NCI-H2081 treated with DMSO at 0.1 percent for 48 hours (cell line): Measurements from ENCODE around the gene DOCK10.
"Not testable (repeated sequence)": the region's sequence is repeated elsewhere in the genome, so short reads cannot be mapped to it uniquely, and the experiment has no call there.

Source experiments
- DNase-seq: peaks from one replicate; lab custom pipeline; 2025; lab: John Stamatoyannopoulos, UW

Gene DOCK10

GRCh38 chr2:224946895-224947294 lies 95.4 kb downstream of the DOCK10 start:
- no peak for DNase-seq

GRCh38 chr2:224944707-224945547 lies 97.3 kb downstream of the DOCK10 start:
- DNase-seq = no peak

GRCh38 chr2:224943601-224944041 lies 98.6 kb downstream of the DOCK10 start:
- not testable (repeated sequence) for DNase-seq

- DNase-seq = no peak
These were observed 100.3 kb downstream of the DOCK10 start for GRCh38 chr2:224941960-224942359.

- DNase-seq = no peak
These were observed 101.7 kb downstream of the DOCK10 start for GRCh38 chr2:224940618-224941017.

- DNase-seq = no peak
These were observed 103.6 kb downstream of the DOCK10 start for GRCh38 chr2:224938651-224939182.

GRCh38 chr2:224937887-224938286 lies 104.4 kb downstream of the DOCK10 start:
- DNase-seq = no peak

GRCh38 chr2:224934526-224935188 lies 107.6 kb downstream of the DOCK10 start:
- no peak for DNase-seq

GRCh38 chr2:224933431-224933830 lies 108.8 kb downstream of the DOCK10 start:
- no peak for DNase-seq

- DNase-seq = no peak
These were observed 109.7 kb downstream of the DOCK10 start for GRCh38 chr2:224932522-224932921.

GRCh38 chr2:224931956-224932355 lies 110.3 kb downstream of the DOCK10 start:
- no peak for DNase-seq

- DNase-seq = no peak
These were observed 111.3 kb downstream of the DOCK10 start for GRCh38 chr2:224930990-224931389.

GRCh38 chr2:224930124-224930523 lies 112.1 kb downstream of the DOCK10 start:
- DNase-seq = no peak

- DNase-seq = no peak
These were observed 112.8 kb downstream of the DOCK10 start for GRCh38 chr2:224929512-224929911.

- DNase-seq = no peak
These were observed 114.6 kb downstream of the DOCK10 start for GRCh38 chr2:224927646-224928173.

GRCh38 chr2:224927011-224927410 lies 115.3 kb downstream of the DOCK10 start:
- DNase-seq = no peak

- no peak for DNase-seq
These were observed 116.5 kb downstream of the DOCK10 start for GRCh38 chr2:224925810-224926100.

GRCh38 chr2:224925061-224925809 lies 117.0 kb downstream of the DOCK10 start:
- DNase-seq = no peak

- no peak for DNase-seq
These were observed 117.6 kb downstream of the DOCK10 start for GRCh38 chr2:224924631-224925030.

GRCh38 chr2:224922142-224922727 lies 120.0 kb downstream of the DOCK10 start:
- no peak for DNase-seq

- DNase-seq = no peak
These were observed 122.7 kb downstream of the DOCK10 start for GRCh38 chr2:224919472-224920110.
